ENCODE data around the gene SLC44A3.

GRCh38 chr1:94836891-94837290 lies 16.7 kb downstream of the SLC44A3 start:
- TF ChIP-seq CTCF (tag by site-specific recombination; IDR thresholded peaks at IDR 0.05): no peak
- no peak for TF ChIP-seq SETDB1 (IDR thresholded peaks at IDR 0.05; ENCODE audit: insufficient read length, low read length)
- no peak for TF ChIP-seq ZBTB1 (tag by site-specific recombination; IDR thresholded peaks at IDR 0.05)
